NCI-H2171 treated with DMSO at 0.1 percent for 48 hours (cell line): Measurements from ENCODE around the gene FGFR3.
"Not testable (repeated sequence)": the region's sequence is repeated elsewhere in the genome, so short reads cannot be mapped to it uniquely, and the experiment has no call there.

Experiments used
- DNase-seq: peaks from one replicate; lab custom pipeline; 2025; lab: John Stamatoyannopoulos, UW

FGFR3 gene

GRCh38 chr4:1819284-1819683 lies 26.2 kb downstream of the FGFR3 start:
- no peak for DNase-seq

- no peak for DNase-seq
These were observed 26.7 kb downstream of the FGFR3 start for GRCh38 chr4:1819816-1820215.

GRCh38 chr4:1821679-1822567 lies 28.8 kb downstream of the FGFR3 start:
- peak; percentile 71 for DNase-seq

GRCh38 chr4:1822568-1823544 lies 29.8 kb downstream of the FGFR3 start:
- DNase-seq, result no peak

- DNase-seq, result no peak
These were observed 30.4 kb downstream of the FGFR3 start for GRCh38 chr4:1823545-1823932.

- no peak for DNase-seq
These were observed 31.7 kb downstream of the FGFR3 start for GRCh38 chr4:1824746-1825145.

- no peak for DNase-seq
These were observed 32.2 kb downstream of the FGFR3 start for GRCh38 chr4:1825326-1825725.

GRCh38 chr4:1826531-1827350 lies 33.6 kb downstream of the FGFR3 start:
- no peak for DNase-seq

GRCh38 chr4:1830234-1830633 lies 37.1 kb downstream of the FGFR3 start:
- no peak for DNase-seq

- DNase-seq, result no peak
These were observed 37.6 kb downstream of the FGFR3 start for GRCh38 chr4:1830642-1831228.

- DNase-seq, result no peak
These were observed 38.2 kb downstream of the FGFR3 start for GRCh38 chr4:1831331-1831730.

- no peak for DNase-seq
These were observed 39.6 kb downstream of the FGFR3 start for GRCh38 chr4:1832690-1833089.

- no peak for DNase-seq
These were observed 40.4 kb downstream of the FGFR3 start for GRCh38 chr4:1833307-1834046.

- no peak for DNase-seq
These were observed 41.1 kb downstream of the FGFR3 start for GRCh38 chr4:1834047-1834775.

GRCh38 chr4:1835836-1836235 lies 42.7 kb downstream of the FGFR3 start:
- DNase-seq, result not testable (repeated sequence)

GRCh38 chr4:1836650-1837049 lies 43.6 kb downstream of the FGFR3 start:
- no peak for DNase-seq

GRCh38 chr4:1837069-1837468 lies 44.0 kb downstream of the FGFR3 start:
- DNase-seq, result no peak

GRCh38 chr4:1839282-1839681 lies 46.2 kb downstream of the FGFR3 start:
- DNase-seq, result no peak

GRCh38 chr4:1841201-1841886 lies 48.3 kb downstream of the FGFR3 start:
- no peak for DNase-seq

- no peak for DNase-seq
These were observed 48.8 kb downstream of the FGFR3 start for GRCh38 chr4:1841887-1842210.
